NCI-H146 (cell line): ENCODE results near the gene ZNF277.

Source experiments
- DNase-seq: peaks from one replicate; lab custom pipeline; 2025; lab: John Stamatoyannopoulos, UW

ZNF277 gene

GRCh38 chr7:112184455-112184854, 22.0 kb upstream of the ZNF277 start:
- no peak for DNase-seq

GRCh38 chr7:112185005-112185834, 21.3 kb upstream of the ZNF277 start:
- no peak for DNase-seq

- DNase-seq = no peak
These were observed 20.2 kb upstream of the ZNF277 start for GRCh38 chr7:112186300-112186699.

- DNase-seq = no peak
These were observed 18.2 kb upstream of the ZNF277 start for GRCh38 chr7:112188257-112188656.

GRCh38 chr7:112189691-112190090, 16.8 kb upstream of the ZNF277 start:
- no peak for DNase-seq

- DNase-seq = no peak
These were observed 16.4 kb upstream of the ZNF277 start for GRCh38 chr7:112190120-112190519.

GRCh38 chr7:112192236-112193154, 14.0 kb upstream of the ZNF277 start:
- no peak for DNase-seq

- peak; percentile 98 for DNase-seq
These were observed 12.5 kb upstream of the ZNF277 start for GRCh38 chr7:112193915-112194502.

GRCh38 chr7:112195717-112196116, 10.8 kb upstream of the ZNF277 start:
- DNase-seq = no peak

GRCh38 chr7:112197322-112197721, 9.2 kb upstream of the ZNF277 start:
- DNase-seq = no peak

- DNase-seq = no peak
These were observed 7.3 kb upstream of the ZNF277 start for GRCh38 chr7:112199035-112199655.

- no peak for DNase-seq
These were observed 6.8 kb upstream of the ZNF277 start for GRCh38 chr7:112199672-112200071.

- DNase-seq = no peak
These were observed 5.1 kb upstream of the ZNF277 start for GRCh38 chr7:112201411-112201810.

GRCh38 chr7:112201839-112202238, 4.7 kb upstream of the ZNF277 start:
- no peak for DNase-seq

GRCh38 chr7:112202816-112203215, 3.7 kb upstream of the ZNF277 start:
- DNase-seq = peak; percentile 50

- no peak for DNase-seq
These were observed 3.1 kb upstream of the ZNF277 start for GRCh38 chr7:112203365-112203739.

- DNase-seq = peak; percentile 43
These were observed 1.8 kb upstream of the ZNF277 start for GRCh38 chr7:112204499-112205342.

GRCh38 chr7:112205343-112206237, 905 bp upstream of the ZNF277 start:
- peak; percentile 65 for DNase-seq

GRCh38 chr7:112206991-112207592, 597 bp downstream of the ZNF277 start:
- DNase-seq = peak; percentile 60

GRCh38 chr7:112207765-112208164, 1.3 kb downstream of the ZNF277 start:
- DNase-seq = no peak
